Glutamatergic neuron (in vitro differentiated cells): ENCODE measurements around the gene CS. TPM values are rescaled to one million over a fixed set of nuclear protein-coding genes. Genes with fewer than 3 reads are reported as not detected.
"Not testable (repeated sequence)": the region's sequence is repeated elsewhere in the genome, so short reads cannot be mapped to it uniquely, and the experiment has no call there.

Experiments used
- DNase-seq: peaks from one replicate; pipeline ENCODE4 v3.0.0; 2022
- H3K27ac Mint-ChIP-seq: one replicate; pipeline ENCODE4 v1.8.0; 2020; ENCODE audit warnings: mild to moderate bottlenecking, mixed read lengths, inconsistent platforms; ENCODE audit not compliant: unreplicated experiment
- H3K27me3 Mint-ChIP-seq: one replicate; pipeline ENCODE4 v1.8.0; 2020; ENCODE audit warnings: mild to moderate bottlenecking, moderate library complexity, mixed read lengths, inconsistent platforms; ENCODE audit not compliant: unreplicated experiment
- H3K36me3 Mint-ChIP-seq: one replicate; pipeline ENCODE4 v1.8.0; 2020; ENCODE audit warnings: mild to moderate bottlenecking, mixed read lengths, inconsistent platforms; ENCODE audit not compliant: unreplicated experiment
- H3K4me1 Mint-ChIP-seq: one replicate; pipeline ENCODE4 v1.8.0; 2020; ENCODE audit warnings: mild to moderate bottlenecking, low read depth, mixed read lengths, inconsistent platforms; ENCODE audit not compliant: unreplicated experiment
- H3K4me3 Mint-ChIP-seq: one replicate; pipeline ENCODE4 v1.8.0; 2020; ENCODE audit warnings: mild to moderate bottlenecking, mixed read lengths, inconsistent platforms; ENCODE audit not compliant: unreplicated experiment
- H3K9me3 Mint-ChIP-seq: one replicate; pipeline ENCODE4 v1.8.0; 2020; ENCODE audit warnings: mild to moderate bottlenecking, moderate library complexity, mixed read lengths, inconsistent platforms; ENCODE audit not compliant: unreplicated experiment
- CTCF ChIP-seq: fragments of 200-600 bp; sonication (generic); IDR thresholded peaks from one replicate; pipeline ENCODE4 v1.5.0; 2021; ENCODE audit not compliant: partially characterized antibody, unreplicated experiment
- total RNA-seq: library from RNA; stranded (reverse); fragmentation: NEBNext Ultra II Directional; extraction: Animal tissue kit (Norgen Biotek cat#: 25700); gene quantifications from one replicate; pipeline ENCODE4 v1.2.1, GENCODE V29; 2021; ENCODE audit not compliant: unreplicated experiment

CS gene
- total RNA-seq, 1 donor from 2014 or later: 257 TPM

DNA sequence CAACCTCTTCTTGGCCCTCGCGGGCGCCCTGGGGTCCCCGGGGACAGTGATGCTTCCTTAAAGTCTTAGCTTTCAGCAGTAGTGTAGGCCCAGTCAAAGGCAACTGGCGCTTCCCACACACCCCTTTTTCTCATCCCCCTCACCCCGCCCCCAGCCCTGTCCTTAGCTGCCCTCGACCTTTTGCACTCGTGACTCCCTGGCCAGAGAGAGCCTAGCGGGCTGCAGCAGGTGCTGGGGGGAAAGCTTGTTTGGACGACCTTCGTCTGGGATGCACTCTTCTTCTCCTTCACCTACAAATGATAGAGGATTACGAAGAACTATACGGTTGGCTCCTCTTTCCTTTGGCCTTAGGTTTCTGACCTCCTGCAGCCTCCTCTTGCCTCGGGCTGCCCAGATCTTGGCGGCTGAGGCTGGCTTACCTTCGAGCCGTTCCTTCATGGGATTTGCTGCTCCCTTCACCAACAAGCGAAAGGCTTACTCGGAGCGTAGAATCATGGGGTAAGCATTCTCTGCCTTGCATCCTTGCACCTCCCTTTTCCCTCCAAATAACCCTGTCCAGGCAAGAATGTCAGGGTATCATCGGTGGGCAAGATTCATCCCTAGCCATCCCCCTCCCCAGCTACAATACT, 32.6 kb downstream of the CS start:
- peak; percentile 47 for DNase-seq
- H3K27me3 Mint-ChIP-seq: peaks cover 6% of the 10 kb centered on the region
- H3K4me3 Mint-ChIP-seq: peak overlapping the region; percentile 87
- no peaks in the 10 kb centered on the region for H3K36me3 Mint-ChIP-seq
- no peak for TF ChIP-seq CTCF
- no peak overlapping the region for H3K27ac Mint-ChIP-seq
- H3K4me1 Mint-ChIP-seq: peaks cover 5% of the 10 kb centered on the region
- no peaks in the 10 kb centered on the region for H3K9me3 Mint-ChIP-seq

GRCh38 chr12:56266693-56267442, 33.3 kb downstream of the CS start, which contains the start of gene COQ10A:
TSS of gene COQ10A (plus strand) at chr12:56266942. CDS start at chr12:56267119, 177 bp downstream.
- Mint-ChIP-seq H3K9me3 (no peaks in the 10 kb centered on the region), H3K27me3 (peaks cover 5% of the 10 kb centered on the region)
- DNase-seq: peak; percentile 93

GRCh38 chr12:56266068-56266692, 34.0 kb downstream of the CS start:
- H3K27me3 Mint-ChIP-seq, H3K9me3 Mint-ChIP-seq, H3K4me1 Mint-ChIP-seq, H3K36me3 Mint-ChIP-seq, DNase-seq: not testable (repeated sequence)
- Mint-ChIP-seq H3K4me3 (peak overlapping the region; percentile 94), H3K27ac (peak overlapping the region; percentile 74)

More at GRCh38 chr12:56266693-56267442, 33.3 kb downstream of the CS start, which contains the start of gene COQ10A:
- Mint-ChIP-seq H3K27ac (peak within 1 kb of the TSS; percentile 74), H3K4me3 (peak within 1 kb of the TSS; percentile 94), H3K36me3 (no peaks in the 10 kb centered on the region), H3K4me1 (peaks cover 5% of the 10 kb centered on the region)
- peak; percentile 69 for TF ChIP-seq CTCF

GRCh38 chr12:56262955-56263354, 37.2 kb downstream of the CS start:
- H3K27me3 Mint-ChIP-seq, H3K27ac Mint-ChIP-seq, H3K4me3 Mint-ChIP-seq, H3K36me3 Mint-ChIP-seq, DNase-seq, H3K4me1 Mint-ChIP-seq, H3K9me3 Mint-ChIP-seq: not testable (repeated sequence)

DNA sequence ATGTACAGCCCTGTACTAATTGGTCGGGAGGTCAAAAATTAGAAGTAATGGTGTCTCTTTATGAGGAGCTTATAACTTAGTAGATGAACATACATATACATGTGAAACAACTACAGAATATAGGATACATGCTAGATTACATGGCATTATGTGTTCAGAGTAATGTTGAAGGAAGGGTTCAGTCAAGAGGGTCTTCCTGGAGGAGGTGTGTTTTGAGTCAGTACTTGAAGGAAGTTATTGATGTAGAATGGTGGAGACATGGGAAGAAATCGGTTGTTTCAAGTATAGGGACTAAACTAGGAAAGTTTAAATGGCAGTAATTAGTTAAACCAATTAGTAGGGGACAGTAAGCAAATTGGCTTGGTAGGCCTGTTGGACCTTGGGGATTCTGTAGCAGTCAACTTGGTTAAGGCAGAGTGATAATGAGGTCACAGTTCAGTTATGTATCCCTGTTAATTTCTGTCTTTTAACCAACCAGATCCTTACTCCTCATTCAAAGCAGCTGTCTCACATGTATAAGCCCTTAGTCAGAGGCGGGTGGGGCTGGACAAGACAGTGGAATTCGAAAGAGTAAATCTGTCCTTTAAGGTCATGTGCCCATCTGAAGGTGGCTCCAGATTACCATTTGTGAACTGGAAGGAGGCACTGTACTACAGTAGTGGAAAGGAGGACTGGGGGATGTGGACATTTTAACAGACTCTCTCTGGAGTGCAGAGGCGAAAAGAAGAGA, 38.5 kb downstream of the CS start:
- H3K36me3 Mint-ChIP-seq: no peaks in the 10 kb centered on the region

More for the DNA sequence above, 38.5 kb downstream of the CS start:
- Mint-ChIP-seq H3K4me3 (peak overlapping the region; percentile 33), H3K27me3 (peaks cover 2% of the 10 kb centered on the region), H3K4me1 (peaks cover 5% of the 10 kb centered on the region), H3K9me3 (peaks cover 2% of the 10 kb centered on the region), H3K27ac (no peak overlapping the region)
- TF ChIP-seq CTCF: no peak
- no peak for DNase-seq
